Mesenchymal stem cell (in vitro differentiated cells and primary cell): ENCODE data around the gene RBMS3.
A peak's percentile ranks its signal among the peaks of the same experiment; 100 is the strongest.
"Not testable (repeated sequence)": the region's sequence is repeated elsewhere in the genome, so short reads cannot be mapped to it uniquely, and the experiment has no call there.

ENCODE experiments used
- DNase-seq: peaks from one replicate; pipeline ENCODE4 v3.0.0-alpha.2; 2013
- H2AFZ ChIP-seq: one replicate; pipeline ENCODE4 v1.6.1; 2013; ENCODE audit warnings: low read depth, mild to moderate bottlenecking, control low read depth, inconsistent platforms, low read length, moderate library complexity
- H2AK5ac ChIP-seq: 2 replicates; pipeline ENCODE4 v1.6.1; 2013; ENCODE audit warnings: low read length, moderate library complexity, mild to moderate bottlenecking, inconsistent platforms; ENCODE audit not compliant: severe bottlenecking
- H2BK120ac ChIP-seq: one replicate; pipeline ENCODE4 v1.6.1; 2013; ENCODE audit warnings: low read depth, mild to moderate bottlenecking, inconsistent platforms, low read length, moderate library complexity
- H2BK12ac ChIP-seq, 2 experiments: one replicate each; pipeline ENCODE4 v1.6.1; 2013; ENCODE audit warnings: inconsistent platforms in 2 of 2, low read length in 2 of 2, mild to moderate bottlenecking in 2 of 2, moderate library complexity in 2 of 2, control low read depth in 1 of 2
- H2BK15ac ChIP-seq: one replicate; pipeline ENCODE4 v1.6.1; 2013; ENCODE audit warnings: mild to moderate bottlenecking, low read depth, inconsistent platforms; ENCODE audit not compliant: poor library complexity, severe bottlenecking
- H2BK5ac ChIP-seq: 2 replicates; pipeline ENCODE4 v1.6.1; 2013; ENCODE audit warnings: low read depth, mild to moderate bottlenecking, low read length, control low read depth, inconsistent platforms; ENCODE audit not compliant: poor library complexity, severe bottlenecking
- H3K14ac ChIP-seq, 2 experiments: one replicate each; pipeline ENCODE4 v1.6.1; 2013; ENCODE audit warnings: inconsistent platforms in 2 of 2, low read length in 2 of 2, control low read depth in 1 of 2, mild to moderate bottlenecking in 1 of 2, moderate library complexity in 1 of 2
- H3K18ac ChIP-seq, 2 experiments: one replicate each; pipeline ENCODE4 v1.6.1; 2013; ENCODE audit warnings: inconsistent platforms in 2 of 2, low read length in 2 of 2, control low read depth in 1 of 2, low read depth in 1 of 2, mild to moderate bottlenecking in 1 of 2
- H3K23ac ChIP-seq, 2 experiments: one replicate each; pipeline ENCODE4 v1.6.1; 2013; ENCODE audit warnings: inconsistent platforms in 2 of 2, low read length in 2 of 2, mild to moderate bottlenecking in 2 of 2, moderate library complexity in 2 of 2, control low read depth in 1 of 2
- H3K27ac ChIP-seq: 2 replicates; pipeline ENCODE4 v1.5.1; 2013; ENCODE audit warnings: mild to moderate bottlenecking, moderate library complexity, low read length, control low read depth, inconsistent platforms; ENCODE audit not compliant: poor library complexity, severe bottlenecking
- H3K27me3 ChIP-seq, 2 experiments: 2 replicates each; pipeline versions ENCODE4 v1.6.1 to v1.7.0; 2013; ENCODE audit warnings: low read length in 2 of 2, mild to moderate bottlenecking in 2 of 2, moderate library complexity in 2 of 2, control low read depth in 1 of 2, inconsistent platforms in 1 of 2; ENCODE audit not compliant: control insufficient read depth in 1 of 2, insufficient read depth in 1 of 2
- H3K36me3 ChIP-seq, 2 experiments: 2 replicates each; pipeline versions ENCODE4 v1.6.1 to v1.7.0; 2013; ENCODE audit warnings: low read length in 2 of 2, control low read depth in 1 of 2, inconsistent platforms in 1 of 2, low read depth in 1 of 2, mild to moderate bottlenecking in 1 of 2; ENCODE audit not compliant: insufficient read depth in 2 of 2, control insufficient read depth in 1 of 2
- H3K4ac ChIP-seq, 2 experiments: one replicate each; pipeline ENCODE4 v1.6.1; 2013; ENCODE audit warnings: inconsistent platforms in 2 of 2, low read length in 2 of 2, mild to moderate bottlenecking in 2 of 2, moderate library complexity in 2 of 2, control low read depth in 1 of 2, low read depth in 1 of 2
- H3K4me1 ChIP-seq: 2 replicates; pipeline ENCODE4 v1.6.1; 2013; ENCODE audit warnings: low read depth, low read length, control low read depth; ENCODE audit not compliant: control insufficient read depth, insufficient read depth
- H3K4me2 ChIP-seq: 2 replicates; pipeline ENCODE4 v1.6.1; 2013; ENCODE audit warnings: low read length, mild to moderate bottlenecking, inconsistent platforms; ENCODE audit not compliant: poor library complexity, severe bottlenecking
- H3K4me3 ChIP-seq, 2 experiments: 2 replicates each; pipeline versions ENCODE4 v1.5.1 to v1.7.0; 2013; ENCODE audit warnings: low read length in 2 of 2, mild to moderate bottlenecking in 2 of 2, control low read depth in 1 of 2, low read depth in 1 of 2; ENCODE audit not compliant: insufficient read depth in 1 of 2
- H3K79me1 ChIP-seq: replicated peaks from 2 replicates; pipeline ENCODE4 v1.6.1; 2013; ENCODE audit warnings: mild to moderate bottlenecking, control low read depth, low read length, inconsistent platforms; ENCODE audit not compliant: poor library complexity, severe bottlenecking
- H3K9ac ChIP-seq: 2 replicates; pipeline ENCODE4 v1.7.0; 2013; ENCODE audit warnings: mild to moderate bottlenecking, low read length, moderate library complexity
- H3K9me3 ChIP-seq: 2 replicates; pipeline ENCODE4 v1.7.0; 2013; ENCODE audit warnings: mild to moderate bottlenecking, low read length; ENCODE audit not compliant: control insufficient read depth
- H4K8ac ChIP-seq: one replicate; pipeline ENCODE4 v1.6.1; 2013; ENCODE audit warnings: inconsistent platforms, mild to moderate bottlenecking, low read length, moderate library complexity
- H4K91ac ChIP-seq: one replicate; pipeline ENCODE4 v1.6.1; 2013; ENCODE audit warnings: mild to moderate bottlenecking, low read length, inconsistent platforms
- WGBS: methylation state at CpG from one replicate; pipeline ENCODE4 v1.1.7; 2013; ENCODE audit warnings: mixed read lengths; 5-methylcytosine and 5-hydroxymethylcytosine counted together

RBMS3 gene

DNA sequence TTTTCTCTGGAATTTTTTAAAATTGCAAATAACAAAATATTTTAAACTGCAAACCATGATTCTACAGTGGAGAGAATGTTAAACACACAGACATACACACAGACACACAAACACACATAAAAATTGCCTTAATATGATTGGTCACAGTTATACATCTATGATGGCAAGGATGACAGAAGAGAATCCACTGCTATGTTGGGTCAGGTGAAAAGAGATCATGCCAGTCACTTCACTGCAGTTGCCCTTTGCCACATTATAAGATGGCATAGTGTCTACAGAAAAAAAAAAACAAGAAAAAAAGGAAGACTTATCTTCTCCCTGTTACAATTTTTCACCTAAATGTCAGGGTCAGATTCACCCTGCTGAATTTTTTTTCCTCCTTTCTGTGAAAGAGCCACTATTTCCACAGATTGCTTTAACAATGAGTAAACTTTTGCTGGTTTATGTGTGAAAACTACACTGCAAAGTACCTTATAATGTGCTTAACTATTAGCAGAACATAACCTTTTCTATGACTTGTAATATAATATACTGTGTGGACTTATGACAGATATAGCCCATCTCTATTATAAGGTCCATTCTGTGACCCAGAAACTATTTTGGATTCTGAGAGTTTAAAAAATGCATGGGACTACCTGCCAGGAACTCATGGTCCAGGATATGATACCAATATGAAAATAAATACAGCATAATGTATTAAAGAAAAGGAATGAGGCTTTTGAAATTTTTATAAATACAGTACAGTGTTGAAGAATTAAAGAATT is 111.9 kb downstream of the RBMS3 start:
- H3K18ac ChIP-seq = no peak overlapping the region
- no peaks in the 10 kb centered on the region for H3K9me3 ChIP-seq
- no peak overlapping the region for H3K14ac ChIP-seq
- H3K27ac ChIP-seq = no peak overlapping the region
- H4K8ac ChIP-seq = no peak overlapping the region
- DNase-seq = no peak
- peaks cover 26% of the 10 kb centered on the region for H3K79me1 ChIP-seq
- H3K4me1 ChIP-seq = no peaks in the 10 kb centered on the region
- H3K27me3 ChIP-seq = no peaks in the 10 kb centered on the region
- no peak overlapping the region for H3K23ac ChIP-seq
- no peak overlapping the region for H2BK5ac ChIP-seq
- H2BK12ac ChIP-seq = no peak overlapping the region
- no peak overlapping the region for H3K4ac ChIP-seq
- no peak overlapping the region for H3K4me2 ChIP-seq
- H2AK5ac ChIP-seq = no peak overlapping the region
- H3K36me3 ChIP-seq = peaks cover 4 to 6% of the 10 kb centered on the region in 2 experiments
- no peak overlapping the region for H3K4me3 ChIP-seq
- no peak overlapping the region for H2BK120ac ChIP-seq
- no peak overlapping the region for H2AFZ ChIP-seq
- no peak overlapping the region for H3K9ac ChIP-seq
- H2BK15ac ChIP-seq = no peak overlapping the region
- no peak overlapping the region for H4K91ac ChIP-seq

DNA sequence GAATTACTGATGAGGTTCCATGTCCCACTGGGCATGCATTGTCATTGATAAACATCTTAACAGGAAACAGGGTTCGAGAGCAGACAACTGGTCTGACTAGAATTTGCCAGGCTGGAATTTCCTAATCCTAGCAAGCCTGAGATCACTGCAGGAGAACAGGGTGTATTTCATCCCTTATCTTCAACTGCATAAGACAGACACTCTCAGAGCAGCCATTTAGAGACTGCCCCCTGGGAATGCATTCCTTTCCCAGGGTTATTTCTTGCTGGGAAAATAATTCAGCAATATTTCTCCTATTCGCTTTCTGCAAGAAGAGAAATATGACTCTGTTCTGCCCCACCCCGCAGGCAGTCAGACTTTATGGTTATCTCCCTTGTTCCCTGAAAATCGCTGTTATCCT is 113.1 kb downstream of the RBMS3 start:
- not testable (repeated sequence) for H3K4me3 ChIP-seq, H2BK5ac ChIP-seq, H3K9ac ChIP-seq, H3K27me3 ChIP-seq, H3K4me1 ChIP-seq, H2BK15ac ChIP-seq, H3K9me3 ChIP-seq, H2AFZ ChIP-seq, H3K4me2 ChIP-seq, H3K36me3 ChIP-seq, H4K8ac ChIP-seq, H2BK120ac ChIP-seq, H3K18ac ChIP-seq, H3K27ac ChIP-seq, H4K91ac ChIP-seq, H3K14ac ChIP-seq, H3K4ac ChIP-seq, H2AK5ac ChIP-seq, H3K23ac ChIP-seq, H2BK12ac ChIP-seq
- peaks cover 28% of the 10 kb centered on the region for H3K79me1 ChIP-seq
- WGBS = 72% methylated on average over 4 of the region's 4 CpGs
- DNase-seq = peak; percentile 29

DNA sequence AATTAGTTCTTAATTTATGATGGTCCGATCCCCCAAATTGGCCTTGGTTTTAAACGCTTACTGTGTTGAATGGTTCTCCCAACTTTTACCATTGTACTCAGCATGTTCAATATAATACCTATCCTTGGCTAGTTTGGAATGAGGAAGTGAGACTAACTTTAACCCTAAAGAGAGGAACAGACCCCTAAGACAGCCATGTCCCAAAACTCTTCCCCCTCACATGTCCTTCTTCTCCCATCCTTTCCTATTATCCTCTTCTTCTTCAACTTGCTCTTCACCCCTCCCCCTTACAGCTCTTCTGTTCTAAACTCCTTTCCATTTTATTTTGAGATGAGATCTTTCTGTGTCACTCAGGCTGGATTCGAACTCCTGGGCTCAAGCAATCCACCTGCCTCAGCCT is 116.5 kb downstream of the RBMS3 start:
- no peaks in the 10 kb centered on the region for H3K9me3 ChIP-seq
- H2AK5ac ChIP-seq = no peak overlapping the region
- H2BK12ac ChIP-seq = no peak overlapping the region
- H3K9ac ChIP-seq = no peak overlapping the region
- H3K4me1 ChIP-seq = no peaks in the 10 kb centered on the region
- no peak overlapping the region for H3K27ac ChIP-seq
- H2BK15ac ChIP-seq = no peak overlapping the region
- H3K79me1 ChIP-seq = peaks cover 27% of the 10 kb centered on the region
- H3K4me3 ChIP-seq = no peak overlapping the region
- H2BK5ac ChIP-seq = no peak overlapping the region
- DNase-seq = no peak
- H4K8ac ChIP-seq = no peak overlapping the region
- no peaks in the 10 kb centered on the region for H3K27me3 ChIP-seq
- no peaks in the 10 kb centered on the region for H3K36me3 ChIP-seq
- H3K4ac ChIP-seq = no peak overlapping the region
- H3K14ac ChIP-seq = no peak overlapping the region
- H4K91ac ChIP-seq = no peak overlapping the region
- no peak overlapping the region for H3K18ac ChIP-seq
- 98% methylated on average over 2 of the region's 3 CpGs for WGBS
- no peak overlapping the region for H2BK120ac ChIP-seq
- no peak overlapping the region for H3K23ac ChIP-seq
- no peak overlapping the region for H3K4me2 ChIP-seq
- H2AFZ ChIP-seq = no peak overlapping the region

DNA sequence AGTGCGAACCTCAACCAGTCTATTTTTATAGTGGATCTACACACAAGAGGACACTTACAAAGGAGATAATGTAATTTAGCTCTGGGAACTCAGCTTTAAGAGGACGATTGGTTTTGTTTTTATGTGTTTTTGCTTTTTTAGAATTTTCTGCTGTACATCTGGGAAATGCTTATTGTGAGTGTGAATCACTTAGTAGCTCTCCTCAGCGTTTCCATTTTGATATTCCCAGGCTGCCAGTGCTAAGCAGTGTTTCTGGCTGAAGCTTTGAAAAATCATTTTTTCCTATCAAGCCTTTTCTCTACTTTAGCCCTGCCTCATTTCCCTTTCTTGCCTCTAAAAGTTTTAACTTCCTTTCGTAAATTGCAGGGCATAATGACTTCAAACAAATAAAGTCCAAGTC is 117.9 kb downstream of the RBMS3 start:
- H3K79me1 ChIP-seq = peaks cover 24% of the 10 kb centered on the region
- H2BK15ac ChIP-seq = no peak overlapping the region
- H3K18ac ChIP-seq = no peak overlapping the region
- H3K27me3 ChIP-seq = no peaks in the 10 kb centered on the region
- no peak overlapping the region for H3K27ac ChIP-seq
- no peak overlapping the region for H3K4me3 ChIP-seq
- no peak overlapping the region for H2BK12ac ChIP-seq
- no peak overlapping the region for H4K91ac ChIP-seq
- H2AK5ac ChIP-seq = no peak overlapping the region
- no peaks in the 10 kb centered on the region for H3K36me3 ChIP-seq
- no peak overlapping the region for H2BK120ac ChIP-seq
- no peak overlapping the region for H2AFZ ChIP-seq
- no peaks in the 10 kb centered on the region for H3K9me3 ChIP-seq
- no peak overlapping the region for H2BK5ac ChIP-seq
- whole genome bisulfite sequencing = 97% methylated on average over 4 of the region's 4 CpGs
- H3K4me1 ChIP-seq = no peaks in the 10 kb centered on the region
- no peak overlapping the region for H3K9ac ChIP-seq
- DNase-seq = no peak
- H3K23ac ChIP-seq = no peak overlapping the region
- H3K4ac ChIP-seq = no peak overlapping the region
- H3K14ac ChIP-seq = no peak overlapping the region
- no peak overlapping the region for H3K4me2 ChIP-seq
- H4K8ac ChIP-seq = no peak overlapping the region
